Lung (tissue), 12 donors: Measurements from ENCODE around the gene GBE1. TPM values are rescaled to one million over a fixed set of nuclear protein-coding genes. Genes with fewer than 3 reads are reported as not detected.

ENCODE experiments used
- ATAC-seq: fragments of 200-7000 bp; cut with Tn5 transposase; one replicate; pipeline ENCODE4 v1.9.1; 2020; ENCODE audit warnings: moderate number of reproducible peaks; ENCODE audit not compliant: insufficient read depth, low FRiP score
- DNase-seq, 3 donors: peaks; one replicate each; pipeline ENCODE4 v3.0.0-alpha.2; 2013 to 2017
- H3K27ac ChIP-seq, 2 donors: one replicate each; pipeline ENCODE4 v1.5.1; 2013; ENCODE audit warnings: mild to moderate bottlenecking in 2 of 2, moderate library complexity in 2 of 2, control low read depth in 1 of 2, inconsistent platforms in 1 of 2, low read depth in 1 of 2, low read length in 1 of 2
- H3K27me3 ChIP-seq, 3 donors: one replicate each; pipeline ENCODE4 v1.5.1; 2013; ENCODE audit warnings: low read length in 2 of 3; ENCODE audit not compliant: control insufficient read depth in 3 of 3, insufficient read depth in 3 of 3
- H3K36me3 ChIP-seq, 4 donors: one replicate each; pipeline ENCODE4 v1.5.1; 2013; ENCODE audit warnings: low read length in 4 of 4, mild to moderate bottlenecking in 1 of 4, moderate library complexity in 1 of 4; ENCODE audit not compliant: control insufficient read depth in 4 of 4, insufficient read depth in 4 of 4
- H3K4me1 ChIP-seq, 5 donors: one replicate each; pipeline ENCODE4 v1.5.1; 2013; ENCODE audit warnings: low read length in 5 of 5, mild to moderate bottlenecking in 2 of 5, moderate library complexity in 1 of 5; ENCODE audit not compliant: control insufficient read depth in 5 of 5, insufficient read depth in 5 of 5
- H3K4me3 ChIP-seq: one replicate; pipeline ENCODE4 v1.5.1; 2013; ENCODE audit warnings: mild to moderate bottlenecking, control low read depth, moderate library complexity
- H3K9ac ChIP-seq, 2 donors: one replicate each; pipeline ENCODE4 v1.5.1; 2013; ENCODE audit warnings: low read length in 2 of 2, control low read depth in 1 of 2; ENCODE audit not compliant: insufficient read depth in 1 of 2
- H3K9me3 ChIP-seq, 4 donors: one replicate each; pipeline ENCODE4 v1.5.1; 2013; ENCODE audit warnings: low read length in 3 of 4, mild to moderate bottlenecking in 1 of 4, moderate library complexity in 1 of 4; ENCODE audit not compliant: control insufficient read depth in 4 of 4, insufficient read depth in 3 of 4
- WGBS, 2 donors: extraction: QIAGEN DNeasy Blood & Tissue Kit; methylation state at CpG; one replicate each; pipeline ENCODE4 v1.1.7; 2013; 5-methylcytosine and 5-hydroxymethylcytosine counted together
- polyA plus RNA-seq, 2 donors: library from polyadenylated mRNA; stranded (reverse); fragments of 200-250 nt; gene quantifications; one replicate each; pipeline ENCODE4 v1.2.1, GENCODE V29; 2013
- total RNA-seq, 2 donors: library from RNA; depleted of rRNA in 1 of 2; stranded (reverse); fragments of >200 nt in 1 of 2; gene quantifications; one replicate each; pipeline ENCODE4 v1.2.1, GENCODE V29; 2014 to 2021
- TF ChIP-seq, protein P1 (sequence below): IDR thresholded peaks from 2 replicates; pipeline ENCODE4 v1.5.1; 2012; ENCODE audit warnings: mild to moderate bottlenecking; ENCODE audit errors: control extremely low read depth, extremely low read depth
- donor health status: control.
- donor health status: control.
- donor health status: Bipolar disorder and iron deficiency.
- donor health status: healthy.
- donor health status: DM: yes; HTN: yes; CAD: no.

Gene GBE1
- total and polyA plus RNA-seq, 4 donors = 10.5 to 39.1 (median 31.6) TPM

DNA sequence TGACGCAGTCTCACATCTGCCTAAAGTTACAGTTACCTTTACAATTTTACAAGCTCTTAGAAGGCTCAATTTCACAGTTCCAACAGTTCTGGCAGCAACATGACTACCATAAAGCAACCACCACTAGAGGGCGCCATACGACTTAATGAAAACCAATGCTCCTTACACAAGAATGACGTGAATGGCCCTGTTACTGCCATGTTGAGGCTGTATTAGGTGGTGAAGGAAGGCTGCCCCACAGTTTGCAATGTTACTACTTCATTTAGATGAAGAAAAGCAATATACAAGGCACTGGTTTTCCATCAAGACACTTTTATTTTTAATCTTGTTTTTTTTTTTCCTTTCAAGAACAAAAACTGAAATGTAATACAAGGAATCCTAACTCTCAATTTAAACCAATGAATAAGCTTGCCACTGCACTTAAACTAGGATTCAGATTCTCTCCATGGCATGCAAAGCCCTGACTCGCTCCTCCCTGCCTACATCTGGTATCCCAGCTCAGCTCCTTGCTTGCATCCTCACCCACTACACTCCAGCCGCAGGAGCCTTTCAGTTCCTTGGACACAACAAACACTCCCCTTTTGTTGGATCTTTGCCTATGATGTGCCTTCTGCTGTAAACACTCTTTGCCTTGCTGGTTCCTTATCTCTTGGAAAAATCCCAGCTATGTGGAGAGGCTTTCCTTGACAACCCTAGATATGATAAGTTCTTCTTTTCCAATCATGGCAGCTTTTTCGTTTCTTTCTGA is 270.7 kb downstream of the GBE1 start:
- TF ChIP-seq, protein P1, sequence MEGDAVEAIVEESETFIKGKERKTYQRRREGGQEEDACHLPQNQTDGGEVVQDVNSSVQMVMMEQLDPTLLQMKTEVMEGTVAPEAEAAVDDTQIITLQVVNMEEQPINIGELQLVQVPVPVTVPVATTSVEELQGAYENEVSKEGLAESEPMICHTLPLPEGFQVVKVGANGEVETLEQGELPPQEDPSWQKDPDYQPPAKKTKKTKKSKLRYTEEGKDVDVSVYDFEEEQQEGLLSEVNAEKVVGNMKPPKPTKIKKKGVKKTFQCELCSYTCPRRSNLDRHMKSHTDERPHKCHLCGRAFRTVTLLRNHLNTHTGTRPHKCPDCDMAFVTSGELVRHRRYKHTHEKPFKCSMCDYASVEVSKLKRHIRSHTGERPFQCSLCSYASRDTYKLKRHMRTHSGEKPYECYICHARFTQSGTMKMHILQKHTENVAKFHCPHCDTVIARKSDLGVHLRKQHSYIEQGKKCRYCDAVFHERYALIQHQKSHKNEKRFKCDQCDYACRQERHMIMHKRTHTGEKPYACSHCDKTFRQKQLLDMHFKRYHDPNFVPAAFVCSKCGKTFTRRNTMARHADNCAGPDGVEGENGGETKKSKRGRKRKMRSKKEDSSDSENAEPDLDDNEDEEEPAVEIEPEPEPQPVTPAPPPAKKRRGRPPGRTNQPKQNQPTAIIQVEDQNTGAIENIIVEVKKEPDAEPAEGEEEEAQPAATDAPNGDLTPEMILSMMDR = peak; percentile 45
- 34 to 44% methylated on average over 7 of the region's 7 CpGs for WGBS, 2 donors
- no peak overlapping the region for H3K9ac ChIP-seq
- DNase-seq (peak; percentile 84 to 95 (median 90)), ATAC-seq (peak; percentile 93)
- H3K27me3 ChIP-seq = no peaks in the 10 kb centered on the region
- H3K9me3 ChIP-seq = no peaks in the 10 kb centered on the region
- no peaks in the 10 kb centered on the region for H3K36me3 ChIP-seq
- peak overlapping the region in 1 of 2 donors; percentile 2 for H3K27ac ChIP-seq
- no peak overlapping the region for H3K4me3 ChIP-seq
- peaks cover 0 to 20% (median 2%) of the 10 kb centered on the region in 5 donors for H3K4me1 ChIP-seq

DNA sequence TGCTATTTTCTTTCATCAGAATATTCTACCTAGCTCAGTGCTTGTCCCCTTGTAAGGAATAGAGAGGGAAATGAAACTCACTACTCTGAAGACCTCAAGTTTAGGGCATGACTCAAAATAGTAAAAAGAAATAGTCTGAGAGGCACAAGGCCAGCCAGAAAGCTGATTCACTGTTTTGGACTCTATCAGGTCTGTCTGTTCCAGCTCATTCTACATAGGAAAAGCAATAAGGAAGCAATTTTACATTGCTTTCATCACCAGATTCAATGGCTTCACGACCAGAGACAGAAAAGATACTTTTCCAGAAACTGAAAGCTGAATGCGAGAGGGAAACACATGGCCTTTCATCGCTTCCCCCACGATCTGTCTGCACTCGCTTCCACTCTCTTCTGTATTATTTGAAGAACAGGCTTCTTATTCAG is 276.0 kb downstream of the GBE1 start:
- Histone ChIP-seq H3K9ac (no peak overlapping the region), H3K4me1 (peaks cover 0 to 26% (median 6%) of the 10 kb centered on the region in 5 donors), H3K4me3 (no peak overlapping the region), H3K27me3 (no peaks in the 10 kb centered on the region), H3K27ac (peak overlapping the region in 1 of 2 donors; percentile 40), H3K9me3 (no peaks in the 10 kb centered on the region), H3K36me3 (no peaks in the 10 kb centered on the region)
- DNase-seq = peak; percentile 27 to 68 (median 46)
- TF ChIP-seq, protein P1 = no peak
- ATAC-seq = peak; percentile 53
- WGBS, 2 donors = 61 to 63% methylated on average over 5 of the region's 5 CpGs

DNA sequence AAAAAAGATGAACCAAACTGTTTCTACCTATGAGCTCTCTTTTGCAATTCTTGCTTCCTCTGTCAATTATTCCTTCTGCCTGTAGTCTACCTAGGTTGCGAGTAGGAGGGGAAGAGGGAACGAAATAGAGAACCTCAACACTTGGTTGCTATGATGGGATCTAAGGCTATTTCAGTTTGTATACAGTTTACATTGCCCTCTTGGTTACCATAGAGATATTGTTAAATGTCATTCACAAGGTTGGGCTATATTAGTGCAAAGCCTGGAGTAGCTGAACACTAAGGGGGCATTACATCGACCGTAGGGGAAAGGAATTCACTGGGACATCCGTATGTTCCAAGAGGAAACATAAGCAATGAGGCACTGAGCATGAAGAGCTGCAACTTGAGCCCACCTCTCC is 276.9 kb downstream of the GBE1 start:
- DNase-seq (peak in 2 of 3 donors; percentile 22 to 54), ATAC-seq (no peak)
- Histone ChIP-seq H3K27ac (no peak overlapping the region), H3K4me3 (no peak overlapping the region), H3K27me3 (no peaks in the 10 kb centered on the region), H3K4me1 (peaks cover 0 to 26% (median 6%) of the 10 kb centered on the region in 5 donors), H3K36me3 (no peaks in the 10 kb centered on the region), H3K9me3 (no peaks in the 10 kb centered on the region), H3K9ac (no peak overlapping the region)
- TF ChIP-seq, protein P1 = no peak
- WGBS, 2 donors = 63 to 66% methylated on average over 5 of the region's 5 CpGs
